ENCODE data around the gene CCDC17. TPM values are rescaled to one million over a fixed set of nuclear protein-coding genes. Genes with fewer than 3 reads are reported as not detected.
A peak's percentile ranks its signal among the peaks of the same experiment; 100 is the strongest.

Gene CCDC17
- total RNA-seq, 1 donor from 2014 or later = 6.1 TPM

GRCh38 chr1:45666836-45667235, 43.0 kb upstream of the CCDC17 start:
- no peak overlapping the region for H3K4me3 Mint-ChIP-seq (ENCODE audit: low read depth)
- no peaks in the 10 kb centered on the region for H3K27me3 Mint-ChIP-seq
- H3K9me3 Mint-ChIP-seq (ENCODE audit: low read depth) = no peaks in the 10 kb centered on the region
- H3K27ac Mint-ChIP-seq = no peak overlapping the region
- H3K36me3 Mint-ChIP-seq (ENCODE audit: insufficient read depth) = peaks cover 8% of the 10 kb centered on the region
- peaks cover 11% of the 10 kb centered on the region for H3K4me1 Mint-ChIP-seq (ENCODE audit: low read depth)
- TF ChIP-seq CTCF (IDR thresholded peaks at IDR 0.05; ENCODE audit: unreplicated experiment) = no peak
- no peak for DNase-seq (ENCODE audit: low spot score, unreplicated experiment)

GRCh38 chr1:45660336-45660735, 36.5 kb upstream of the CCDC17 start:
- no peak overlapping the region for H3K27ac Mint-ChIP-seq
- H3K36me3 Mint-ChIP-seq (ENCODE audit: insufficient read depth) = peaks cover 27% of the 10 kb centered on the region
- no peak for TF ChIP-seq CTCF (IDR thresholded peaks at IDR 0.05; ENCODE audit: unreplicated experiment)
- no peak for DNase-seq (ENCODE audit: low spot score, unreplicated experiment)
- no peak overlapping the region for H3K4me3 Mint-ChIP-seq (ENCODE audit: low read depth)
- H3K27me3 Mint-ChIP-seq = no peaks in the 10 kb centered on the region
- no peaks in the 10 kb centered on the region for H3K9me3 Mint-ChIP-seq (ENCODE audit: low read depth)
- H3K4me1 Mint-ChIP-seq (ENCODE audit: low read depth) = peaks cover 26% of the 10 kb centered on the region

- H3K27me3 Mint-ChIP-seq = no peaks in the 10 kb centered on the region
- no peak overlapping the region for H3K4me3 Mint-ChIP-seq (ENCODE audit: low read depth)
- TF ChIP-seq CTCF (IDR thresholded peaks at IDR 0.05; ENCODE audit: unreplicated experiment) = no peak
- peaks cover 26% of the 10 kb centered on the region for H3K4me1 Mint-ChIP-seq (ENCODE audit: low read depth)
- H3K9me3 Mint-ChIP-seq (ENCODE audit: low read depth) = no peaks in the 10 kb centered on the region
- H3K36me3 Mint-ChIP-seq (ENCODE audit: insufficient read depth) = peaks cover 33% of the 10 kb centered on the region
- H3K27ac Mint-ChIP-seq = peak overlapping the region; percentile 74
- no peak for DNase-seq (ENCODE audit: low spot score, unreplicated experiment)
Measured at GRCh38 chr1:45659222-45659621, 35.4 kb upstream of the CCDC17 start.

GRCh38 chr1:45658171-45658570, 34.3 kb upstream of the CCDC17 start:
- peak overlapping the region; percentile 18 for H3K4me3 Mint-ChIP-seq (ENCODE audit: low read depth)
- H3K27me3 Mint-ChIP-seq = no peaks in the 10 kb centered on the region
- peaks cover 23% of the 10 kb centered on the region for H3K4me1 Mint-ChIP-seq (ENCODE audit: low read depth)
- H3K9me3 Mint-ChIP-seq (ENCODE audit: low read depth) = no peaks in the 10 kb centered on the region
- peak overlapping the region; percentile 80 for H3K27ac Mint-ChIP-seq
- H3K36me3 Mint-ChIP-seq (ENCODE audit: insufficient read depth) = peaks cover 30% of the 10 kb centered on the region
- no peak for DNase-seq (ENCODE audit: low spot score, unreplicated experiment)
- TF ChIP-seq CTCF (IDR thresholded peaks at IDR 0.05; ENCODE audit: unreplicated experiment) = no peak

- H3K4me1 Mint-ChIP-seq (ENCODE audit: low read depth) = peaks cover 21% of the 10 kb centered on the region
- no peaks in the 10 kb centered on the region for H3K27me3 Mint-ChIP-seq
- no peak for DNase-seq (ENCODE audit: low spot score, unreplicated experiment)
- TF ChIP-seq CTCF (IDR thresholded peaks at IDR 0.05; ENCODE audit: unreplicated experiment) = no peak
- H3K4me3 Mint-ChIP-seq (ENCODE audit: low read depth) = no peak overlapping the region
- H3K27ac Mint-ChIP-seq = no peak overlapping the region
- no peaks in the 10 kb centered on the region for H3K9me3 Mint-ChIP-seq (ENCODE audit: low read depth)
- H3K36me3 Mint-ChIP-seq (ENCODE audit: insufficient read depth) = peaks cover 37% of the 10 kb centered on the region
Measured at GRCh38 chr1:45656573-45657226, 32.8 kb upstream of the CCDC17 start.
